Psoas muscle (tissue), 8 donors: Measurements from ENCODE around the gene SMARCB1. TPM values are rescaled to one million over a fixed set of nuclear protein-coding genes. Genes with fewer than 3 reads are reported as not detected.

Experiments used
- ATAC-seq, 4 donors: fragments of 200-7000 bp; cut with Tn5 transposase; one replicate each; pipeline ENCODE4 v1.9.1; 2020; ENCODE audit warnings: moderate library complexity in 3 of 4, mild to moderate bottlenecking in 2 of 4
- DNase-seq, 2 donors: peaks; one replicate each; pipeline ENCODE4 v3.0.0-alpha.2; 2020
- H3K27ac ChIP-seq: fragments of 200-600 bp; one replicate; pipeline ENCODE4 v1.8.0; 2022
- H3K27me3 ChIP-seq, 3 donors: fragments of 200-600 bp in 1 of 3; one replicate each; pipeline versions ENCODE4 v1.6.1 to v1.8.0; 2013 to 2022; ENCODE audit warnings: low read length in 2 of 3, mild to moderate bottlenecking in 2 of 3, moderate library complexity in 1 of 3; ENCODE audit not compliant: insufficient read depth in 3 of 3
- H3K36me3 ChIP-seq, 2 donors: fragments of 200-600 bp in 1 of 2; one replicate each; pipeline versions ENCODE4 v1.6.1 to v1.8.0; 2013 to 2022; ENCODE audit warnings: low read depth in 1 of 2, mild to moderate bottlenecking in 1 of 2, moderate library complexity in 1 of 2; ENCODE audit not compliant: insufficient read depth in 1 of 2
- H3K4me1 ChIP-seq: fragments of 200-600 bp; one replicate; pipeline ENCODE4 v1.8.0; 2022
- H3K4me3 ChIP-seq: fragments of 200-600 bp; one replicate; pipeline ENCODE4 v1.8.0; 2022; ENCODE audit warnings: mild to moderate bottlenecking
- H3K9me3 ChIP-seq: fragments of 200-600 bp; one replicate; pipeline ENCODE4 v1.8.0; 2022
- WGBS, 3 donors: extraction: QIAGEN DNeasy Blood & Tissue Kit; methylation state at CpG; one replicate each; pipeline versions ENCODE4 v1.1.6 to v1.1.7; 2013; 5-methylcytosine and 5-hydroxymethylcytosine counted together
- intact Hi-C, 2 donors: fragments of 100-400 bp; cut with DNase I; formaldehyde crosslinking; loops; one replicate each; pipeline versions ENCODE4 v1.11.0 to v1.14.2; 2022
- polyA plus RNA-seq, 3 donors: library from polyadenylated mRNA; stranded (reverse); fragments of 200-250 nt; gene quantifications; one replicate each; pipeline ENCODE4 v1.2.3, GENCODE V29; 2013
- total RNA-seq, 4 donors: library from RNA; stranded (reverse); fragmentation: NEBNext Ultra II Directional in 2 of 4; extraction: Animal tissue kit (Norgen Biotek cat#: 25700) in 2 of 4; gene quantifications; one replicate each; pipeline versions ENCODE4 v1.2.1 to v1.2.4, GENCODE V29; 2021 to 2023
- TF ChIP-seq, protein P1 (sequence below): fragments of 200-600 bp; IDR thresholded peaks from one replicate; pipeline ENCODE4 v1.8.0; 2022; ENCODE audit warnings: antibody characterized with exemption
- donor health status: healthy with polysubstance abuse.
- donor health status: DM: no; HTN: no; CAD: no; lungs with moderate emphysema.
- donor health status: Bipolar disorder and iron deficiency.
- donor health status: healthy.
- donor health status: DM: yes; HTN: yes; CAD: no.
- donor health status: DM: no; HTN: no; CAD: no.
- donor health status: DM: no; HTN: no; CAD: no.
- donor health status: DM: yes; HTN: yes; CAD: no.

The SMARCB1 gene
- total and polyA plus RNA-seq, 7 donors = 20.7 to 76.6 (median 38.4) TPM

DNA sequence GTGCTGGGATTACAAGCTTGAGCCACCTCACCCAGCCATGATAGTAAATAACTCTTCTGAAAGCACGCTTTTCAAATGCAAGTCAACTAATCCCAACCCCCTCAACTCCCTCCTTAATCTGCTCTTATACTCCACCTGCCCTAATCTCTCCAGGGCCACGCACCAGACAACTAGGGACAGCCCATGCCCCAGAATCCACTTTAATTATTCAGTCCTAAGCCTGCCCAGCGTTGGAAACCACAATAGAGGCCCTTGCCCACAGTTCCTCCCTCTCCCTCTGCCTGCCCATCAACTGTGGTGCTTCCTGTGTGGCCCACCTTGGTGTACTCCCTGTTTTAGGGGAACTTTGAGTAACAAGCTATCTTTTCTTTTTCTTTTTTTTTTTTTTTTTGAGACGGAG is 29.9 kb upstream of the SMARCB1 start:
- ATAC-seq (peak in 2 of 4 donors; percentile 10 to 20), DNase-seq (no peak)
- H3K27ac ChIP-seq = no peak overlapping the region
- H3K27me3 ChIP-seq = no peaks in the 10 kb centered on the region
- 44 to 59% (median 49%) methylated on average over 4 of the region's 4 CpGs for WGBS, 3 donors
- no peaks in the 10 kb centered on the region for H3K4me1 ChIP-seq
- TF ChIP-seq, protein P1, sequence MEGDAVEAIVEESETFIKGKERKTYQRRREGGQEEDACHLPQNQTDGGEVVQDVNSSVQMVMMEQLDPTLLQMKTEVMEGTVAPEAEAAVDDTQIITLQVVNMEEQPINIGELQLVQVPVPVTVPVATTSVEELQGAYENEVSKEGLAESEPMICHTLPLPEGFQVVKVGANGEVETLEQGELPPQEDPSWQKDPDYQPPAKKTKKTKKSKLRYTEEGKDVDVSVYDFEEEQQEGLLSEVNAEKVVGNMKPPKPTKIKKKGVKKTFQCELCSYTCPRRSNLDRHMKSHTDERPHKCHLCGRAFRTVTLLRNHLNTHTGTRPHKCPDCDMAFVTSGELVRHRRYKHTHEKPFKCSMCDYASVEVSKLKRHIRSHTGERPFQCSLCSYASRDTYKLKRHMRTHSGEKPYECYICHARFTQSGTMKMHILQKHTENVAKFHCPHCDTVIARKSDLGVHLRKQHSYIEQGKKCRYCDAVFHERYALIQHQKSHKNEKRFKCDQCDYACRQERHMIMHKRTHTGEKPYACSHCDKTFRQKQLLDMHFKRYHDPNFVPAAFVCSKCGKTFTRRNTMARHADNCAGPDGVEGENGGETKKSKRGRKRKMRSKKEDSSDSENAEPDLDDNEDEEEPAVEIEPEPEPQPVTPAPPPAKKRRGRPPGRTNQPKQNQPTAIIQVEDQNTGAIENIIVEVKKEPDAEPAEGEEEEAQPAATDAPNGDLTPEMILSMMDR = no peak
- H3K9me3 ChIP-seq = no peaks in the 10 kb centered on the region
- H3K36me3 ChIP-seq = no peaks in the 10 kb centered on the region
- intact Hi-C loops = no loop called here
- H3K4me3 ChIP-seq = no peak overlapping the region

DNA sequence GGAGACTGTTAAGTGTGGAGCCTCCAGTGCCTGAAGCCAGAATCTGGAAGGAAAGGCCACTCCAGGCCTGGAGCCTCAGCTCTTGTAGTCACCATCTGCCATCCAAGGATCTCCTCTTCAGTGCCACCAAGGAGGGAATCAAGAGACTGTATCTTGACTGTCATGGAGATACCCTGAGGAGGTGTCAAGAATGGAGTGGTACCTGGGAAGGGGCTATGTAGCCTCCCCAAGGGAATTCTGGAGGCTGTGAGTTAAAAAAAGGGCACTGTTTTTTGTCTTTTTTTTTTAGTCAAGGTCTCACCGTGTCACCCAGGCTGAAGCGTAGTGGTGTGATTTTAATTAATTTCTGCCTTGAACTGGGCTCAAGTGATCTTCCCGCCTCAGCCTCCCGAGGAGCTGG is 27.2 kb upstream of the SMARCB1 start:
- Histone ChIP-seq H3K9me3 (no peaks in the 10 kb centered on the region), H3K36me3 (peaks cover 0 to 8% of the 10 kb centered on the region in 2 donors), H3K27me3 (no peaks in the 10 kb centered on the region), H3K4me1 (peaks cover 8% of the 10 kb centered on the region), H3K4me3 (no peak overlapping the region), H3K27ac (no peak overlapping the region)
- 83 to 93% (median 83%) methylated on average over 4 of the region's 4 CpGs for WGBS, 3 donors
- DNase-seq (no peak), ATAC-seq (no peak)
- TF ChIP-seq, protein P1 = no peak
- intact Hi-C loops = no loop called here

DNA sequence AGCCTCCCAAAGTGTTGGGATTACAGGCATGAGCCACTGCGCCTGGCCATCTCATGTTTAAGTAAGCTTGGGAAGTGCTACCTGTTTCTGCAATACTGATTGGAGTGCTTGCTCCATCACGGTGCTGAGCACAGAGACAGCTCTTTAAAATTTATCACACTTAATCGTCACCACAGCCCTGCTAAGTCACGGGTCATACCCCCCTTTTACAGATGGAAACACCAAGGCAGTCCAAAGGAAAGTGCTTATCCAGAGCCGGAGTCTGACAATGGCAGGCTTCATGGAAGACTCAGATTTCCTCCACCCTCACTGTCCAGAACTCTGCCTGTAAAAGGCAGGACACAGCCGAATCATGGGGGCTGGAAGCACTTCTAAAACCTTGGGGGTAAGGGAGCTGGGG is 26.7 kb upstream of the SMARCB1 start:
- Histone ChIP-seq H3K27me3 (no peaks in the 10 kb centered on the region), H3K36me3 (peaks cover 0 to 13% of the 10 kb centered on the region in 2 donors), H3K4me1 (peaks cover 13% of the 10 kb centered on the region), H3K9me3 (no peaks in the 10 kb centered on the region), H3K4me3 (no peak overlapping the region), H3K27ac (no peak overlapping the region)
- WGBS, 3 donors = 71 to 91% (median 78%) methylated on average over 6 of the region's 6 CpGs
- TF ChIP-seq, protein P1 = no peak
- intact Hi-C loops = no loop called here
- ATAC-seq = no peak
- DNase-seq = no peak

DNA sequence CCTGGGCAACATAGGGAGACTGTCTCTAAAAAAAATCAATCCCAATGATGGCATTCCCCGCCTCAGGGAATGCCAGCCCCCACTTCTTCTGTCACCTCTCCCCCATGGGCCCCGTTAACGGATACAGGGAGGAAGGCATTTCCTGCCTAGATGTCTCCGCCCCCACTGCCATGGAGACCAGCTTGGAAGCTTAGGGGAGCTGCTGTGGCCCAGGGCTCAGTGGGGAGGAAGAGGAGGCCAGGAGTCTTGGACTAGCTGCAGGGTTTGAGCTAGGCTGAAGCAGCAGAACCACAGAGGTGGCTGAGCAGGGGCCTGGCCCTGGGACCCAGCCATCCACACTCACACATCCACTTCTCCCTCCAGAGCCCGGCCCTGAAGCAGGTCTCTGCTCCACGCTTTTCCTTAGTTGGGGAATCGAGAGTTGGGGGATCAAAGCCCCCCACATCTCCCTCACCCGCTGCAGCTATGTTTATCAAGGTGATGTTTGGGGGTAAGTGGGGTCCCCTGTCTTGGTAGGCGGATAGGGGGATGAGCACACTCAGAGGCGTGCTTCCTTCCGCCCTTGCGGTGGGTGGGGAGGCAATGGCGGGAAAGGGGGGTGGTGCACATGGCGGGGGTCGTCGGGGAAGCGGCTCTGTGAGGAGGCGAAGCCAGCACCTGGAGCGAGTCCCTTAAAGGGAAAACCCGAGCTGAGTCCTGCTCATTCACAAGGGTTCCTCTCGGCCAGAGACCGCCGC is 23.8 kb upstream of the SMARCB1 start, which contains the start of gene C22orf15:
TSS of gene C22orf15 (plus strand) at position 149 of the 737 bp plus-strand sequence. CDS start at position 466, 317 bp downstream.
- intact Hi-C loops = no loop called here
- WGBS, 3 donors = 50 to 57% (median 56%) methylated on average over 22 to 23 of the region's 23 CpGs
- H3K4me1 ChIP-seq = peaks cover 24% of the 10 kb centered on the region
- TF ChIP-seq, protein P1 = no peak
- DNase-seq (peak in 1 of 2 donors; percentile 62), ATAC-seq (no peak)
- H3K9me3 ChIP-seq = no peaks in the 10 kb centered on the region
- H3K4me3 ChIP-seq = no peak within 1 kb of the TSS
- H3K27ac ChIP-seq = peak within 1 kb of the TSS; percentile 46
- H3K36me3 ChIP-seq = peaks cover 0 to 20% of the 10 kb centered on the region in 2 donors
- H3K27me3 ChIP-seq = no peaks in the 10 kb centered on the region
